HepG2 (cell line): ENCODE data around the gene ZFP64. TPM values are rescaled to one million over a fixed set of nuclear protein-coding genes. Genes with fewer than 3 reads are reported as not detected.

Experiments used
- CBX1 ChIP-seq: IDR thresholded peaks from one replicate; pipeline ENCODE4 v1.6.1; 2016; ENCODE audit warnings: antibody characterized with exemption, low read depth
- JDP2 ChIP-seq: sonication (generic); formaldehyde crosslinking; IDR thresholded peaks from 2 replicates; pipeline ENCODE4 v1.8.1; 2022; ENCODE audit warnings: missing genetic modification reagents, borderline replicate concordance
- PPARG ChIP-seq: conservative IDR thresholded peaks from 2 replicates; pipeline ENCODE4 v1.6.1; 2016; ENCODE audit warnings: missing biosample characterization, missing genetic modification reagents
- PRDM4 ChIP-seq: sonication (generic); formaldehyde crosslinking; IDR thresholded peaks from 2 replicates; pipeline ENCODE4 v1.9.0; 2021; ENCODE audit warnings: missing genetic modification reagents, borderline replicate concordance
- SP4 ChIP-seq: sonication (generic); formaldehyde crosslinking; IDR thresholded peaks from 2 replicates; pipeline ENCODE4 v1.8.1; 2023; ENCODE audit warnings: mild to moderate bottlenecking, missing genetic modification reagents
- TBL1XR1 ChIP-seq: fragments of 150-350 bp; IDR thresholded peaks from 2 replicates; pipeline ENCODE4 v1.6.1; 2014; ENCODE audit warnings: borderline replicate concordance, low read length; ENCODE audit not compliant: partially characterized antibody
- TCF12 ChIP-seq, 2 experiments: fragments of 450-650 bp in 1 of 2; sonication (generic) in 1 of 2; formaldehyde crosslinking in 1 of 2; IDR thresholded peaks; 2 replicates each; pipeline versions ENCODE4 v1.6.1 to v1.8.0; 2017 to 2022; ENCODE audit warnings: antibody characterized with exemption in 1 of 2, mild to moderate bottlenecking in 1 of 2, missing genetic modification reagents in 1 of 2, moderate library complexity in 1 of 2
- TIGD3 ChIP-seq: sonication (generic); formaldehyde crosslinking; IDR thresholded peaks from 2 replicates; pipeline ENCODE4 v1.5.1; 2020; ENCODE audit warnings: mild to moderate bottlenecking, missing genetic modification reagents, borderline replicate concordance
- YEATS4 ChIP-seq: sonication (generic); formaldehyde crosslinking; IDR thresholded peaks from 2 replicates; pipeline ENCODE4 v1.4.0; 2020; ENCODE audit warnings: missing genetic modification reagents, borderline replicate concordance
- ZFP36L2 ChIP-seq: sonication (generic); formaldehyde crosslinking; IDR thresholded peaks from 2 replicates; pipeline ENCODE4 v1.4.0; 2020; ENCODE audit warnings: missing genetic modification reagents
- ZFP82 ChIP-seq: sonication (generic); formaldehyde crosslinking; IDR thresholded peaks from 2 replicates; pipeline ENCODE4 v1.5.1; 2020; ENCODE audit warnings: mild to moderate bottlenecking, missing genetic modification reagents, borderline replicate concordance
- ZNF460 ChIP-seq: sonication (generic); formaldehyde crosslinking; IDR thresholded peaks from 2 replicates; pipeline ENCODE4 v1.5.1; 2020; ENCODE audit warnings: missing genetic modification reagents, mild to moderate bottlenecking, borderline replicate concordance
- ZNF557 ChIP-seq: sonication (generic); formaldehyde crosslinking; IDR thresholded peaks from 2 replicates; pipeline ENCODE4 v1.4.0; 2020; ENCODE audit warnings: missing genetic modification reagents
- ZNF710 ChIP-seq: sonication (generic); formaldehyde crosslinking; IDR thresholded peaks from 2 replicates; pipeline ENCODE4 v1.5.0; 2020; ENCODE audit warnings: mild to moderate bottlenecking, missing genetic modification reagents, borderline replicate concordance
- ZNF781 ChIP-seq: sonication (generic); formaldehyde crosslinking; IDR thresholded peaks from 2 replicates; pipeline ENCODE4 v1.5.1; 2020; ENCODE audit warnings: borderline replicate concordance, mild to moderate bottlenecking, missing genetic modification reagents; ENCODE audit errors: not compliant biosample characterization
- polyA plus RNA-seq, 8 experiments: library from polyadenylated mRNA; depleted of rRNA in 3 of 8; stranded (reverse) in 7 of 8; unstranded in 1 of 8; fragments of >200 nt; fragmentation: Illumina TruSeq in 4 of 8; extraction: Trizol in 4 of 8; gene quantifications; 2 replicates each; pipeline versions ENCODE4 v1.2.1 to v1.2.3, GENCODE V29; 2011 to 2016; ENCODE audit warnings: low read depth in 4 of 8, missing spikeins in 1 of 8, mixed read lengths in 1 of 8; ENCODE audit not compliant: insufficient read depth in 1 of 8
- total RNA-seq, 5 experiments: library from RNA; depleted of rRNA; stranded (reverse); fragments of >200 nt; fragmentation: Illumina TruSeq; extraction: Trizol; gene quantifications; 2 replicates each; pipeline ENCODE4 v1.2.3, GENCODE V29; 2016; ENCODE audit warnings: low read depth in 1 of 5
- TF ChIP-seq, protein P1 (sequence below): sonication (generic); formaldehyde crosslinking; conservative IDR thresholded peaks from 2 replicates; pipeline ENCODE4 v1.4.0; 2020; ENCODE audit warnings: missing genetic modification reagents
- TF ChIP-seq, protein P2 (sequence below): IDR thresholded peaks from 2 replicates; pipeline ENCODE4 v1.6.1; 2016; ENCODE audit warnings: missing biosample characterization, missing genetic modification reagents, low read depth

ZFP64 gene
- total and polyA plus RNA-seq, 2 of the 13 experiments (the other 11 are each of a cell fraction or from before 2014, with no cell fraction given) = 12.0 to 24.3 TPM

- TF ChIP-seq, protein P1, sequence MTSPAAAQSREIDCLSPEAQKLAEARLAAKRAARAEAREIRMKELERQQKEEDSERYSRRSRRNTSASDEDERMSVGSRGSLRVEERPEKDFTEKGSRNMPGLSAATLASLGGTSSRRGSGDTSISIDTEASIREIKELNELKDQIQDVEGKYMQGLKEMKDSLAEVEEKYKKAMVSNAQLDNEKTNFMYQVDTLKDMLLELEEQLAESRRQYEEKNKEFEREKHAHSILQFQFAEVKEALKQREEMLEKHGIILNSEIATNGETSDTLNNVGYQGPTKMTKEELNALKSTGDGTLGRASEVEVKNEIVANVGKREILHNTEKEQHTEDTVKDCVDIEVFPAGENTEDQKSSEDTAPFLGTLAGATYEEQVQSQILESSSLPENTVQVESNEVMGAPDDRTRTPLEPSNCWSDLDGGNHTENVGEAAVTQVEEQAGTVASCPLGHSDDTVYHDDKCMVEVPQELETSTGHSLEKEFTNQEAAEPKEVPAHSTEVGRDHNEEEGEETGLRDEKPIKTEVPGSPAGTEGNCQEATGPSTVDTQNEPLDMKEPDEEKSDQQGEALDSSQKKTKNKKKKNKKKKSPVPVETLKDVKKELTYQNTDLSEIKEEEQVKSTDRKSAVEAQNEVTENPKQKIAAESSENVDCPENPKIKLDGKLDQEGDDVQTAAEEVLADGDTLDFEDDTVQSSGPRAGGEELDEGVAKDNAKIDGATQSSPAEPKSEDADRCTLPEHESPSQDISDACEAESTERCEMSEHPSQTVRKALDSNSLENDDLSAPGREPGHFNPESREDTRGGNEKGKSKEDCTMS (CRISPR knock-in tag) = no peak
- no peak for TF ChIP-seq PPARG (CRISPR knock-in tag)
- no peak; the same call in 1 of the 2 replicates for TF ChIP-seq JDP2 (CRISPR knock-in tag)
- TF ChIP-seq ZNF557 = no peak
- TF ChIP-seq SP4 (CRISPR knock-in tag) = no peak; the same call in none of the 2 replicates
- TF ChIP-seq ZFP82 (CRISPR knock-in tag) = peak; percentile 35; the same call in 1 of the 2 replicates
- no peak for TF ChIP-seq ZNF460 (CRISPR knock-in tag)
- TF ChIP-seq, protein P2, sequence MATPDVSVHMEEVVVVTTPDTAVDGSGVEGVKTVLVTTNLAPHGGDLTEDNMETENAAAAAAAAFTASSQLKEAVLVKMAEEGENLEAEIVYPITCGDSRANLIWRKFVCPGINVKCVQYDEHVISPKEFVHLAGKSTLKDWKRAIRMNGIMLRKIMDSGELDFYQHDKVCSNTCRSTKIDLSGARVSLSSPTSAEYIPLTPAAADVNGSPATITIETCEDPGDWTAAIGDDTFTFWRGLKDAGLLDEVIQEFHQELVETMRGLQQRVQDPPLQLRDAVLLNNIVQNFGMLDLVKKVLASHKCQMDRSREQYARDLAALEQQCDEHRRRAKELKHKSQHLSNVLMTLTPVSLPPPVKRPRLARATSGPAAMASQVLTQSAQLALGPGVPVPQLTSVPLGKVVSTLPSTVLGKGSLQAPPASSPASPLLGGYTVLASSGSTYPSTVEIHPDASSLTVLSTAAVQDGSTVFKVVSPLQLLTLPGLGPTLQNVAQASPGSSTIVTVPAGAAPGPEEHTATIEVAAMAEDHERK = no peak; the same call in 1 of the 2 replicates
- no peak for TF ChIP-seq TBL1XR1
- peak; percentile 63; the same call in 1 of the 2 replicates for TF ChIP-seq TIGD3 (CRISPR knock-in tag)
- no peak for TF ChIP-seq TCF12 (IDR thresholded peaks at IDR 0.05)
- TF ChIP-seq TCF12 (CRISPR knock-in tag; IDR thresholded peaks at IDR 0.05) = 0 out of 2 replicates have a peak, but pooled peaks have one; percentile 84
- TF ChIP-seq CBX1 = no peak
- TF ChIP-seq ZNF781 = peak; percentile 2
- TF ChIP-seq ZFP36L2 = no peak
- TF ChIP-seq YEATS4 (CRISPR knock-in tag) = peak; percentile 75; the same call in 1 of the 2 replicates
- TF ChIP-seq ZNF710 = peak; percentile 81
- TF ChIP-seq PRDM4 (CRISPR knock-in tag) = no peak
Observed at GRCh38 chr20:52191132-52191915, at the start of gene ZFP64 (continued).
